Measurements from ENCODE around the gene RAB19.
A peak's percentile ranks its signal among the peaks of the same experiment; 100 is the strongest.

Gene RAB19

GRCh38 chr7:140454657-140455015, 50.8 kb downstream of the RAB19 start:
- no peak for DNase-seq

GRCh38 chr7:140455743-140456142, 51.9 kb downstream of the RAB19 start:
- no peak for DNase-seq

- DNase-seq: no peak
These were observed 52.7 kb downstream of the RAB19 start for GRCh38 chr7:140456551-140457051.

GRCh38 chr7:140458201-140458600, 54.3 kb downstream of the RAB19 start:
- no peak for DNase-seq

- no peak for DNase-seq
These were observed 55.1 kb downstream of the RAB19 start for GRCh38 chr7:140458916-140459315.

GRCh38 chr7:140463111-140463510, 59.3 kb downstream of the RAB19 start:
- no peak for DNase-seq

GRCh38 chr7:140475747-140476333, 72.0 kb downstream of the RAB19 start:
- peak; percentile 71 for DNase-seq

- DNase-seq: no peak
These were observed 72.9 kb downstream of the RAB19 start for GRCh38 chr7:140476698-140477261.

Data from CD4-positive, alpha-beta T cell treated with Interleukin-4 for 4 hours (primary cell).